ENCODE results near the gene SCN8A.
"Not testable (repeated sequence)": the region's sequence is repeated elsewhere in the genome, so short reads cannot be mapped to it uniquely, and the experiment has no call there.

Gene SCN8A

GRCh38 chr12:51625370-51625769 lies 34.3 kb downstream of the SCN8A start:
- no peak for DNase-seq

DNA sequence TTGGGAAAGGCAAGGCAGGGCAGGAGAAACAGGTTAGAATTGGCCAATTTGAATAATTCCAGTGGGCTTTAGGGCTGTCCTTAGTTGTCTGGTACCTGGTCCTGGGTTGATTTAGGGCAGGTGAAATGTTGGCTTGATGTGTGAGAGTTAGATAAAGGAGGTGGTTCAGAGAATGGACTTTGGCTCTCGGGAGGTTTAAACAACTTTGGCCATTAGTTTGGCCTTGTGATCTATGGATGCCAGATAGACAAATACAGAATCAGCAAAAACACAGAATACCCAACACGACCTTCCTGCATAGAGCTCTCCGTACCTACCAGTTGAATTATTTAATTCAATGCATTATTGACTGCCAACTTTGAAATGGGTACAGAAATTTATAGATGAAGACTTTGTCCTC lies 35.1 kb downstream of the SCN8A start:
- no peak for DNase-seq

DNA sequence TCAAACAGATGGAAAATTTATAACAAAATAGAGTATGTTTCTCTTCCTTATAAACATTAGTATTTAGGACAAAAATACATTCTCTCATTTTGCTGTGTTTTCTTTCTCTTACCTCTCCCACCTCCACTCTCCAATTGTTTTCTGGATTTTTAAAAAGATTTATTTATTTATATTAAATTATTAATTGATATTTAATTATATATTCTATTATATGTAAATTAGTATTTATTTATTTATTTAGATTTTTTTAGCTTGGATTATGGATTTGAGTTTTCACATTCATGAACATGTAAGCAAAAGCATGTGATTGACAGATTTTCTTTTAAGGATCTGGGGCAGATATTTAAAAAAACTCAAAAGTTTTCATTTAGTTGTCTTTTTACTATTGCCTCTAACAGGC lies 35.6 kb downstream of the SCN8A start:
- DNase-seq, result no peak

DNA sequence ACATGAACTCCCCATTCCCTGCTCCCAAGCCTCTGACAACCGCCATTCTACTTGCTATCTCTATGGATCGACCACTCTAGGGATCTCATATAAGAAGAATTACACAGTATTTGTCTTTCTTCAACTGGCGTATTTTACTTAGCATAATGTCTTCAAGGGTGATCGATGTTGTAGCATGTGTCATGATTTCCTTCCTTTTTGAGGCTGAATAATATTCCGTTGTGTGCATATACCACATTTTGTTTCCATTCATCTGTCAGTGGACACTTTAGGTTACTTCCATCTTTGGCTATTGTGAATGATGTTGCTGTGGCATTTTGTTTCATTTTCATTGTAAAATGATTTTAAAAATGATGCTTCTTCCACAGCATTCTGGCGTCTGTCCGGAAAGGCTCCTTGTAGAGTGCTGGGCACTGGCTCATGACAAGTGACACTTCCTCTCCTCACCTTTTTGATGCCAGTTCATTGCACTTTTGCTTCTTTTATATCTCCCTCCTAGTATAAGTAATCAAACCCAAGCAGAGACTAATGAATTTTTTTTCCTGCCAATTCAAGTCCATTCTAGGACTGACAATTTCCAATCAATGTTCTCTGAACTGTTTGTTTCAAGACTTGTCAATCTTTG lies 39.3 kb downstream of the SCN8A start:
- DNase-seq, result no peak

- peak in 1 of 2 experiments; percentile 26 for DNase-seq
These were observed 40.0 kb downstream of the SCN8A start for GRCh38 chr12:51630986-51631385.

DNA sequence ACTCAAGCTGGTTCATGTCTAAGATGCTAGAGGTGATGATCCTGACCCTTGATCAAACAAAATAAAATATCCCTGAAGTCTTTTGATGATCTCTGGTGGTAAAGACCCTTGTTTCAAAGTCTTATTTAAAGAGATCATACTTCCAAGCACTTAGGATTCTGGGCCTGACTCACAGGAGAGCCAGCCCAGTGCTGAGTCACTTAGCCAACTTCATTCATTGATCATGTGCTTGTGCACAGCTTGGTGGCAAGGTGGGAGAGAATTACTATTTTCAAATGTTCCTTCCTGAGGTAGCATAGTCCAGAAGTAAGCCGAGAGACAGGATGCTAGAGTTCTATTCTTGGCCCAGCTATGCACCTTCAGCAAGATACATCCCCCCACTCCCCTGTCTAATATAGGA lies 40.6 kb downstream of the SCN8A start:
- DNase-seq, result no peak

DNA sequence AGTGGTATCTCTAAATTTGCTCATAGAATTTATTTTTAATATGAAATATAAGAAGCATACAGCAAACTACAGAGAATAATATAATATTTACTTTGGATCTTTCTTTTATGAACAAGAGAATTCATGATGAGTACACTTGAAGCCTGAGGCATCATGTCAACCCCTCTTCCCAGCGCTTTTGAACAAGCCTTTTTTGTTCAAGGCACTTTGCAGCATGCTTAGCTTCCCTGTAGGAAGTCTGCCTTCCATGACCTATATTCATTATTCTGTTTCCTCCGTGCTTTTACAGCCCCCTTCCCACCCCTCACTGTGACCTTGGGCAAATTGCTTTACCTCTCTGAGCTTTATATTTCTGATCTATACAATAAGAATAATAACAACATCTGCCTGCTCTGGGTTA lies 41.6 kb downstream of the SCN8A start:
- DNase-seq, result no peak

- no peak for DNase-seq
These were observed 44.3 kb downstream of the SCN8A start for GRCh38 chr12:51635346-51635745.

- no peak for DNase-seq
These were observed 45.5 kb downstream of the SCN8A start for GRCh38 chr12:51636581-51636980.

DNA sequence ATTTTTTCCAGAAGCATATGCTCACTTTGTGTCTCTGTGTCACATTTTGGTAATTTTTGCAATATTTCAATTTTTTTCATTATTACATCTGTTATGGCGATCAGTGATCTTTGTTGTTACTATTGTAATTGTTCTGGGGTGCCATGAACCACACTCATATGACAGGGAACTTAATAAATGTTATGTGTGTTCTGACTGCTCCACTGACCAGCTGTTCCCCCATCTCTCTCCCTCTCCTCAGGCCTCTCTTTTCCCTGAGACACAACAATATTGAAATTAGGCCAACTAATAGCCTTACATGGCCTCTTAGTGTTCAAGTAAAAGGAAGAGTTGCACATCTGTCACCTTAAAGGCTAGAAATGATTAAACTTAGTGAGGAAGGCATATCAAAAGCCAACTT lies 46.0 kb downstream of the SCN8A start:
- DNase-seq, result no peak

DNA sequence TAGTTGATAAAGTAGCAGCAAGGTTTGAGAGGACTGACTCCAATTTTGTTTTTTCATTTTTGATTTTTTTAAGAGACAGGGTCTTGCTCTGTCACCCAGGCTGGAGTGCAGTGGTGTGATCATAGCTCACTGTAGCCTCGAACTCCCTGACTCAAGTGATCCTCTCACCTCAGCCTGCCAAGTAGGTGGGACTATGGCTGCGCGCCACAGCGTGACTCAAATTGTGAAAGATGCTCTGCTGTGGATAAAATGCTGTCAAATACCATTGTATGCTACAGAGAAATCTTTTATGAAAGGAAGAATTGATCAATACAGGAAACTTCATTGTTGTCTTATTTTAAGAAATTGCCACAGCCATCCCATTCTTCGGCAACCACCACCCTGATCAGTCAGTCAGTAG lies 48.3 kb downstream of the SCN8A start:
- no peak for DNase-seq

DNA sequence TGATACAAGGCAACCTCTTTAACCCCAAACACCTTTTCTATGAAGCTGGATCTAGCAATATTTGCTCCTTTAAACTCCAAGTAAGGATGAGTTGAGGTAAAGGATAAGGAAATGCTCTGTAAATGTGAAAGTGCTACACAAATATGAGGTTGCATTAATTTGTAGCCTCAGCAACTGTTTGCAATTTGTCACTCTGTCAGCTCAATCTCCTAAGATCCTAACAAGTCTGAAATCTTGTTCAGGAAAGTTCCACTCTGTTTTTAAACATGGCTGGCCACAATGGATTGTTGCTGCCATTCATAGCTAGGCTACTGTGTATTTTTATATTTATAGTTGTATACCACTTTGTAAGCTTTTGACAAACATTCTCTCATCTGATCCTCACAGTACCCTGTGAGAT lies 51.3 kb downstream of the SCN8A start:
- no peak for DNase-seq

GRCh38 chr12:51643951-51644350 lies 52.9 kb downstream of the SCN8A start:
- DNase-seq, result no peak

DNA sequence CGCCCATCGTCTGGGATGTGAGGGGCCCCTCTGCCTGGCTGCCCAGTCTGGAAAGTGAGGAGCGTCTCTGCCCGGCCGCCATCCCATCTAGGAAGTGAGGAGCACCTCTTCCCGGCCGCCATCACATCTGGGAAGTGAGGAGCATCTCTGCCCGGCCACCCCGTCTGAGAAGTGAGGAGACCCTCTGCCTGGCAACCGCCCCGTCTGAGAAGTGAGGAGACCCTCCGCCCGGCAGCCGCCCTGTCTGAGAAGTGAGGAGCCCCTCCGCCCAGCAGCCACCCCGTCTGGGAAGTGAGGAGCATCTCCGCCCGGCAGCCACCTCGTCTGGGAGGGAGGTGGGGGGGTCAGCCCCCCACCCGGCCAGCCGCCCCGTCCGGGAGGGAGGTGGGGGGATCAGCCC lies 53.7 kb downstream of the SCN8A start:
- not testable (repeated sequence) for DNase-seq

DNA sequence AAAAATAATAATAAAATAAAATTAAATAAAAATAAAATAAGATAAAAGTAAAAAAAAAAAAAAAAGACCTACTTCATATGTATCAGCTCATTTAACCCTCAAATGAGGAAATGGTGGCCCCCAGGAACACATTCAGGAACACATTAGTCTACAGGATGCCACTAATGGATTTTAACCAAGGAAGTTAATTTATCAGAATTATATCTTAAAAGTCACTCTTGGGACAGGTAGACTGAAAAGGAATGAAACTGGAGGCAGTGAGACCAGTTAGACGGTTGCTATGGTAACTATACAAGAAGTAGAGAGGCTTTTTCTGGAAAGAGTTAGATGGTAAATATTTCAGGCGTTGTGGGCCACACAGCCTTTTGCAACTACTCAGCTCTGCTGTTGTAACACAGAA lies 54.9 kb downstream of the SCN8A start:
- DNase-seq, result no peak

DNA sequence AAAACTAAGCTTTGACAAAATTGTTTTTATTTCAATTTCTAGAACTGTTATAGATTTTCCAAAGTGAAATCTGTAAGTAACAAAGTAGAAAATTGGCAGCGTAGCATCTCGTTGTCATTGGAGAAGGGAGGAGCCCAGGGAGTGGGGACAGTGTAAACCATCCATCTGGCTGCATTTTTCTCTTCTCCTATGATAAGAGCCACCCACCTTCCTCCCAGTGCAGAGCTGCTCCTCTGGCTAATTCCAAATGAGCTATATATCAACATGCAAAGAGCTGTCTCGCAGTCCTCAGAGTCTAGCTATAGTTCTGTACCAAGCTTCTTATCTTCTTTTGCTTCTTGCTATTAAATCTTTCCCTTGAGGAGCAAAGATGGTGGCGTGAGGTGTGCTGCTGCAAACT lies 56.6 kb downstream of the SCN8A start:
- no peak for DNase-seq

GRCh38 chr12:51653431-51653830 lies 62.4 kb downstream of the SCN8A start:
- no peak for DNase-seq

GRCh38 chr12:51661199-51661598 lies 70.2 kb downstream of the SCN8A start:
- no peak for DNase-seq

DNA sequence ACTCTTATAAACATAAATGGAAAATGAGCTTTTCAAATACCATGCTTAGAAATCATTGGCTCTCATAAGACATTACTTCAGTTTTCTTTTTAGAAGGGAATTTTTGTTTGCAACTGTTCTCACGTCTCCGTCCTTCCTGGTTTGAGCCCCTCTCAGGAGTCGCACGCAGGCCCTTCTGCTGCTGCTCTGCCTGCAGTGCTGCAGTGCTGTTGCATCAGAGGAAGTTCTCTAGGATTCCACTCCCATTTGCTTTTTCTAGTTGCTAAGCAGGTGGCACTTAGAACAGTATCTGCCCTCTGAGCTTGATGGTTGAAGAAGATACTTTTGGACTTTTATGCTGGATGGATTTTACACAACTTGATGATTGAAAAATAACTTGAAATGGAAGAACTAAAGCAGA lies 70.8 kb downstream of the SCN8A start:
- DNase-seq, result no peak

GRCh38 chr12:51662728-51663154 lies 71.7 kb downstream of the SCN8A start:
- no peak for DNase-seq

DNA sequence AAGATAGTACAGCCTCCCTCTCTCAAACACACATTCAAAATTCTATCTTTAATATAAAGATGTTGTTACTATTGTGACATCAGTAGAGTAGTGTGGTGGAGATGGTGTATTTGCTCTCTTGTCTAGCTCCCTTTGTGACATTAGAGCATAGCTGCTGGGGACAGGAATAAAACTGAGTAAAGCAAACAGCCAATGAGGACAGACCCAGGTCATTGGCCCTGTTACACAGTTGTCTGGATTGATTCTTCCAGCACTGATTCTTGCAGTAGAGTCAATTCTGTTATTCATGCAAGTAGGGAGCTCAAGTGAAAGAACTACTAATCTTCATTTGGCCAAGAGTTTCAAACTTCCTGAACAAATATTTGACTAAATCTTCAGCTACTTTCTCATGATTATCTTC lies 72.4 kb downstream of the SCN8A start:
- DNase-seq, result no peak

GRCh38 chr12:51666696-51667095 lies 75.7 kb downstream of the SCN8A start:
- no peak for DNase-seq

- DNase-seq, result no peak
These were observed 76.2 kb downstream of the SCN8A start for GRCh38 chr12:51667269-51667668.

- no peak for DNase-seq
These were observed 78.2 kb downstream of the SCN8A start for GRCh38 chr12:51669271-51669670.

GRCh38 chr12:51669996-51670395 lies 79.0 kb downstream of the SCN8A start:
- DNase-seq, result no peak

DNA sequence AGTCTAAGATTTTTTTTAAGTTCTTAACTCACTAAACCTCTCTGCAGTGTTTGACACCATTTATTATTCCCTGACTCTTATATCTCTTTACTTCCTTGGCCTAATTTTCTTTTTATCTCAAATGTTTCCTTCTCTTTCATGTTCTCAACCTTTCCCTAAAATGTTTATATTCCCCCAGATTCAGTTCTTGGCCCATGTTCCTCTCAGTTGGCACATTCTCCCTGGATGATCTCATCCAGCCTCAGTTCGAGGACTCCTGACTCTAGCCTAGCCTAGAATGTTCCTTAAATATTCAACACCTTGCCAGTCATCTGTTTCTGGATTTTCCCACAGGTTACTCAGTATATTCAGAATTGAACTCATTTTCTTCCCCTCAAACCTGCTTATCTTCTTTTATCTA lies 81.3 kb downstream of the SCN8A start:
- peak in 1 of 2 experiments; percentile 36 for DNase-seq
